Stimulated activated memory B cell treated with anti-CD40 and anti-IgM and Interleukin-4, amounts not matched to agents 10 μg/mL and 1 μg/mL and 100 μg/mL, for 72 hours (primary cell): ENCODE measurements around the gene TSTD1.

Experiments used
- ATAC-seq: fragments of 150-1000 bp; cut with Tn5 transposase; 2 replicates; pipeline ENCODE4 v1.10.0; 2021
- H3K27ac Mint-ChIP-seq: one replicate; pipeline ENCODE4 v1.8.0; 2022; ENCODE audit warnings: mild to moderate bottlenecking, mixed read lengths
- H3K27me3 Mint-ChIP-seq: one replicate; pipeline ENCODE4 v1.8.0; 2022; ENCODE audit warnings: mixed read lengths
- H3K36me3 Mint-ChIP-seq: one replicate; pipeline ENCODE4 v1.8.0; 2022; ENCODE audit warnings: mixed read lengths
- H3K4me1 Mint-ChIP-seq: one replicate; pipeline ENCODE4 v1.8.0; 2022; ENCODE audit warnings: mixed read lengths
- H3K4me3 Mint-ChIP-seq: one replicate; pipeline ENCODE4 v1.8.0; 2022; ENCODE audit warnings: mild to moderate bottlenecking, moderate library complexity, mixed read lengths
- H3K9me3 Mint-ChIP-seq: one replicate; pipeline ENCODE4 v1.8.0; 2022; ENCODE audit warnings: mixed read lengths

Gene TSTD1

GRCh38 chr1:161051219-161051618, 12.5 kb upstream of the TSTD1 start:
- Mint-ChIP-seq H3K9me3 (no peaks in the 10 kb centered on the region), H3K36me3 (peaks cover 67% of the 10 kb centered on the region), H3K4me3 (no peak overlapping the region), H3K4me1 (peaks cover 43% of the 10 kb centered on the region), H3K27ac (peak overlapping the region; percentile 53), H3K27me3 (no peaks in the 10 kb centered on the region)
- ATAC-seq: no peak

GRCh38 chr1:161048949-161049722, 10.4 kb upstream of the TSTD1 start:
- no peak for ATAC-seq
- Mint-ChIP-seq H3K36me3 (peaks cover 58% of the 10 kb centered on the region), H3K4me1 (peaks cover 45% of the 10 kb centered on the region), H3K4me3 (no peak overlapping the region), H3K9me3 (no peaks in the 10 kb centered on the region), H3K27ac (peak overlapping the region; percentile 95), H3K27me3 (no peaks in the 10 kb centered on the region)

GRCh38 chr1:161047436-161048420, 9.0 kb upstream of the TSTD1 start:
- peaks cover 48% of the 10 kb centered on the region for H3K36me3 Mint-ChIP-seq

GRCh38 chr1:161046605-161047228, 8.0 kb upstream of the TSTD1 start:
- Mint-ChIP-seq H3K27me3 (no peaks in the 10 kb centered on the region), H3K4me3 (peak overlapping the region; percentile 98), H3K4me1 (peaks cover 53% of the 10 kb centered on the region), H3K36me3 (peaks cover 48% of the 10 kb centered on the region), H3K27ac (peak overlapping the region; percentile 95), H3K9me3 (no peaks in the 10 kb centered on the region)
- ATAC-seq: peak; percentile 71

More at GRCh38 chr1:161047436-161048420, 9.0 kb upstream of the TSTD1 start:
- peaks cover 43% of the 10 kb centered on the region for H3K4me1 Mint-ChIP-seq
- no peaks in the 10 kb centered on the region for H3K27me3 Mint-ChIP-seq
- ATAC-seq: no peak
- H3K27ac Mint-ChIP-seq: peak overlapping the region; percentile 95
- no peak overlapping the region for H3K4me3 Mint-ChIP-seq
- no peaks in the 10 kb centered on the region for H3K9me3 Mint-ChIP-seq

GRCh38 chr1:161045736-161046604, 7.2 kb upstream of the TSTD1 start, which contains the start of gene USF1:
Gene USF1, minus strand, starts transcription at chr1:161045977. Its CDS starts 2,702 bp downstream, at chr1:161043275.
- Mint-ChIP-seq H3K9me3 (no peaks in the 10 kb centered on the region), H3K36me3 (peaks cover 48% of the 10 kb centered on the region), H3K4me3 (peak within 1 kb of the TSS; percentile 98), H3K27me3 (no peaks in the 10 kb centered on the region), H3K4me1 (peaks cover 58% of the 10 kb centered on the region), H3K27ac (peak within 1 kb of the TSS; percentile 95)
- peak; percentile 89 for ATAC-seq

GRCh38 chr1:161044908-161045735, 6.4 kb upstream of the TSTD1 start:
- Mint-ChIP-seq H3K4me3 (peak overlapping the region; percentile 98), H3K27me3 (no peaks in the 10 kb centered on the region), H3K36me3 (peaks cover 50% of the 10 kb centered on the region), H3K4me1 (peaks cover 58% of the 10 kb centered on the region), H3K27ac (peak overlapping the region; percentile 95), H3K9me3 (no peaks in the 10 kb centered on the region)
- peak; percentile 84 for ATAC-seq

GRCh38 chr1:161044535-161044907, 5.8 kb upstream of the TSTD1 start:
- no peaks in the 10 kb centered on the region for H3K9me3 Mint-ChIP-seq
- H3K27me3 Mint-ChIP-seq: no peaks in the 10 kb centered on the region
- H3K4me3 Mint-ChIP-seq: peak overlapping the region; percentile 98
- no peak for ATAC-seq
- H3K27ac Mint-ChIP-seq: peak overlapping the region; percentile 95
- peaks cover 51% of the 10 kb centered on the region for H3K36me3 Mint-ChIP-seq
- peaks cover 61% of the 10 kb centered on the region for H3K4me1 Mint-ChIP-seq

GRCh38 chr1:161039546-161039945, 782 bp upstream of the TSTD1 start:
- no peaks in the 10 kb centered on the region for H3K27me3 Mint-ChIP-seq
- peaks cover 39% of the 10 kb centered on the region for H3K36me3 Mint-ChIP-seq
- peak overlapping the region; percentile 57 for H3K4me3 Mint-ChIP-seq
- H3K4me1 Mint-ChIP-seq: peaks cover 50% of the 10 kb centered on the region
- H3K9me3 Mint-ChIP-seq: no peaks in the 10 kb centered on the region
- ATAC-seq: no peak
- H3K27ac Mint-ChIP-seq: peak overlapping the region; percentile 93

- Mint-ChIP-seq H3K4me3 (peak overlapping the region; percentile 98), H3K27me3 (no peaks in the 10 kb centered on the region), H3K4me1 (peaks cover 46% of the 10 kb centered on the region), H3K36me3 (peaks cover 39% of the 10 kb centered on the region), H3K27ac (peak overlapping the region; percentile 93), H3K9me3 (no peaks in the 10 kb centered on the region)
- no peak for ATAC-seq
These were observed 386 bp upstream of the TSTD1 start for GRCh38 chr1:161039154-161039545.

- peak overlapping the region; percentile 93 for H3K27ac Mint-ChIP-seq
- peaks cover 45% of the 10 kb centered on the region for H3K4me1 Mint-ChIP-seq
- peaks cover 39% of the 10 kb centered on the region for H3K36me3 Mint-ChIP-seq
- no peaks in the 10 kb centered on the region for H3K27me3 Mint-ChIP-seq
- H3K4me3 Mint-ChIP-seq: peak overlapping the region; percentile 98
- ATAC-seq: no peak
- H3K9me3 Mint-ChIP-seq: no peaks in the 10 kb centered on the region
These were observed 872 bp downstream of the TSTD1 start for GRCh38 chr1:161037661-161038522.

GRCh38 chr1:161033751-161034150, 5.0 kb downstream of the TSTD1 start:
- Mint-ChIP-seq H3K27ac (no peak overlapping the region), H3K9me3 (no peaks in the 10 kb centered on the region), H3K27me3 (no peaks in the 10 kb centered on the region), H3K4me1 (peaks cover 34% of the 10 kb centered on the region), H3K36me3 (peaks cover under 1% of the 10 kb centered on the region), H3K4me3 (no peak overlapping the region)
- no peak for ATAC-seq

GRCh38 chr1:161032409-161032808, 6.4 kb downstream of the TSTD1 start:
- Mint-ChIP-seq H3K27me3 (no peaks in the 10 kb centered on the region), H3K4me1 (peaks cover 20% of the 10 kb centered on the region), H3K4me3 (no peak overlapping the region), H3K36me3 (no peaks in the 10 kb centered on the region), H3K9me3 (no peaks in the 10 kb centered on the region), H3K27ac (peak overlapping the region; percentile 4)
- ATAC-seq: no peak

- Mint-ChIP-seq H3K9me3 (peaks cover 4% of the 10 kb centered on the region), H3K27me3 (no peaks in the 10 kb centered on the region), H3K4me1 (peaks cover 20% of the 10 kb centered on the region), H3K36me3 (peaks cover 3% of the 10 kb centered on the region), H3K4me3 (no peak overlapping the region), H3K27ac (peak overlapping the region; percentile 13)
- no peak for ATAC-seq
These were observed 6.9 kb downstream of the TSTD1 start for GRCh38 chr1:161031874-161032273.
